ENCODE measurements around the gene PCBP2.

Gene PCBP2

GRCh38 chr12:53513712-53514410 is 62.0 kb downstream of the PCBP2 start:
- DNase-seq = no peak

GRCh38 chr12:53514628-53515290 is 62.9 kb downstream of the PCBP2 start:
- DNase-seq = no peak

GRCh38 chr12:53515291-53515680 is 63.4 kb downstream of the PCBP2 start:
- no peak for DNase-seq

DNA sequence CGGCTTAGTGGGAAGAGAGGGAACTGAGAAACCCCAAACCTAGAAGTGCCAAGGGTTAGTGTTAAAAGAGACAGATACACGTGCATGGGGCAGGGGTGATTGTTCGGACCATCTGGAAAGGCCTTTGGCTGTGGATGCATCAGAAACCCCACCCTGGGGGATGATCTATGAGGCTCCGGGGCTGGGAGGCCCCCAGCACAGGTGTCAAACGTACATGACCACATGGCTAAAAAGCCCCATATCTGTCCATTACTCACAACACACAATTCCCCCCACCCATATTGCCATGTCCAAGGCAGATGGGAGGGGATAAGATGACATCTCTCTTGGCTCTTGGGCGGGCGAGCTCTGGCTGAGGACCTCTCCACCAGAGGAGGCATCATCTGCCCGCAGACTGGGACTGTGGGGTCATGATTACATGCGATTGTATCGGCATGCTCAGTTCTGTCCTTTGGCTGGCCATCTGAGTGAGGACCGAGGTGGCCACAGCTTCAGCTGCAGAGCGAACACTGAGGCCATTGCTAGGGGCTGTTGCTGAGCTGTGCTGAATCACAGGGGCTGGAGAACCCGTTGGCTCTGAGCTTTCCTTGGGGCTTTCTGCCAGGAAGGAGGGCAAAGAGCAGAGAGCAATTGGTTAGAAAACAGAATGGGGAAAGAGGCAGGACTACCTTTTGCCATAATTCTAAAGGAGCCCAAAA is 65.0 kb downstream of the PCBP2 start:
- DNase-seq = no peak

DNA sequence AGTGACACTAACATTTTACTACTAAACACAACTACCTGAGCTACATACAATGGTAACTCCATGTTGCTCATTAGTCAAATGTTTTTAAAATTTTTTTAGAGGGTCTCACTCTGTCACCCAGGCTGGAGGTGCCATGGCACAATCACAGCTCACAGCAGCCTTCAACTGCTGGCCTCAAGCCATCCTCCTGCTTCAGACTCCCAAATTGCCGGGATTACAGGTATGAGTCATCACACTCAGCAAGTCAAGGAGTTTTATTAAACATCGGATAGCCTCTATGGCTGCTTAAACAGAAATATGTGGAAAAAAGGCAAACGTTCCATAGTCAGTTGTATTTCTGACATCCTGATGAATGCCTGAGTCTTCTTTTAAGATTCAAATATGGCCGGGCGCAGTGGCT is 66.5 kb downstream of the PCBP2 start:
- DNase-seq = no peak

DNA sequence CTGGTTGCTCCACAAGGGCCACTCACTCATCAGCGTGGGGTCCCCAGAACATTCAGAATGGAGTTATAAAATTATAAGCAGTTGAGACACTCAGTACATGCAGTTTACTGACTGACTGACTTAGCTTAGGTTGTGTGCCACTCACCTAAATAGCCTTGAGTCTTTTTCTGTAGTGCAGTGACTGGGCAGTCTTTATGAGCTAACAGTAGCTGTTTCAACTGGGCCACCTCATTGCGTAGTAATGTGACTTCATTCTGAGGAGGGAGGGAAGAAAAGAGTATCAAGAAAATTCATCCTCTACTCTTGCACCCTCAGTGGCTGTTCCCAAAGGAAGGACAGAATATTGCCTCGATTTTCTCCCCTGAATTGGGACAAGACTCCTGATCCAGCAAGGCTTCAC is 71.2 kb downstream of the PCBP2 start:
- DNase-seq = no peak

- no peak for DNase-seq
These were observed 72.6 kb downstream of the PCBP2 start for GRCh38 chr12:53524476-53524875.

GRCh38 chr12:53530061-53530460 is 78.2 kb downstream of the PCBP2 start:
- no peak for DNase-seq
